Left hindlimb (tissue), 1 donor: ENCODE measurements around the gene UNC5B.
A peak's percentile ranks its signal among the peaks of the same experiment; 100 is the strongest.
"Not testable (repeated sequence)": the region's sequence is repeated elsewhere in the genome, so short reads cannot be mapped to it uniquely, and the experiment has no call there.

Experiments
- DNase-seq: peaks from one replicate; pipeline ENCODE4 v3.0.0-alpha.2; 2018

UNC5B gene

DNA sequence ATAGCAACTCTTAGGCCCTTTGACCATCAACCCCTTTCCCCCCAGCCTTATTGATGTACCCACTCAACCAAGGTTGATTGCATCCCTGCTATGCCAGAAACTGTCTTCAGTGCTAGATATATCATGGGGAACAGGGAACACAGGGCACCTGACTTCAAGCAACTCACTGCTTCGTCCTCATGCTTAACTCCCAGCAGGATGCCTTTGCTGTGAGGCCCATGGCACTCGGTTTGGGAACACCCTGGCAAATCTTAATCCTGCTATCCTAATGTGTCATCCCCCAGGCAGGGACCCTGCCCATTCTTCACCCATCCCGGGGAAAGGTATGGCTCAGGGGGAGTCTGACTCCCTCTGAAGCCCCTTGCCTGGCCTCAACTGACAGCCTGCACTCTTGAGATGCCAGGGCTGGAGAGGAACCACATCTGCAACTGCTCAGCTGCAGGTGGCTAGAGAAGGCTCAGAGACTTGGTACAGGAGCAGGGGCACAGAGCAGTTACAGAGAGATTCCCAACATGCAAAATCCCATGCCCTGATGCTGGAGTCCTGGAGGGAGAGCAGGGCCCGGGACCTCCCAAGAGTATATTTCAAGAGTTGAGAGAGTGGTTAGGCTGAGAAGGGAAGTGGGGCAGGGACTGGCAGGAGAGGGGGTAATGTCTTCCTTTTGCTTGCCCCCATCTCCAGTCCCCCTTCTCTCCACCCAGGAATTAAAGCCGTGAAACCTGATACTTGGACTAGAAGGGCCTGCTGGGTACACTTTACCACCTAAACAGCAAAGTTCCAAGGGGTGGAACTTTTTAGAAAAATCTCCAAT lies 2.4 kb upstream of the UNC5B start:
- no peak for DNase-seq

GRCh38 chr10:71210542-71210871 lies 1.9 kb upstream of the UNC5B start:
- DNase-seq: no peak

DNA sequence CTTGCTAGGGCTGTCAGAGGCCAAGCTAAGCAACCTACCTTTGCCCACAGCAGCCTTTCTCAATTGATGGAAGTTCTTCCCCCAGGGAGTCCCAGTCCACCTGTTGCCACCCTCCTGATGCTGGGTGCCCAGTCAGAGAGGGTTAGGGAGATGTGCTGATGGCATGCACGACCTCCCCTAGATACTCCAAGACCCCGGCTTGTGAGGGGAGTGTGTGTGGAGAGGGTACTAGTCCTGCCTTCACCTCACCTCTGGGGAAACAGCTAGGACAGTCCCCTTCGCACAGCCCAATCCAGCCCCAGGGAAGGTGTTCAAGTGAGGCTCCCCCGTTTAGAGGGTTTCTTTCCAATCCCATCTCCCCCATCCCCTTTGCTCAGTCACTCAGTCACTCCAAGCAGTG lies 1.3 kb upstream of the UNC5B start:
- DNase-seq: no peak

DNA sequence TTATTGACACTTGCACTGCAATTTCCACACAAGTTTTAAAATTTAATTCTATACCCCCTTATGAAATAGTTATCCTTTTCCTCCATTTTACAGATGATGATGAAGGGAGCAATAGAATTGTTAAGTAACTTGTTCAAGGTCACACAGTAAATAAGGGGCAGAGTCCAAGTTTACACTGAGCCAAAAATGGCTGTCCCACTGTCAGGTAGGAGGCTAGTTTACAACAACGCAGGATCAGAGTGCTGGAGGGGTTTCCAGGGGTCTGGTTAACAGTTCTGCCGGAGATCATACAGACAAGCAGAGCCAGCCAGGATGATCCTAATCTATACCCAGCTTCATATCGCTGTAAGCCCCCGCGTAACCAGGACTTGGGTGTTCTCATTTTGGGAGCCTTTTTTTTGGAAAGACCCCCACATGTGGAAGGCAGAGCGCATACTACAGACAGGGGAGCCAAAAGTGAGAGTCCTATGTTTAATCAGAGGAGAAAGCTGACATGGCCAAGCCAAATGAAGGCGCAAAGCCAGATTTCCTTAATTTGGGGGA lies 524 bp upstream of the UNC5B start:
- DNase-seq: no peak

- DNase-seq: no peak
These were observed 804 bp downstream of the UNC5B start for GRCh38 chr10:71213127-71213621.

DNA sequence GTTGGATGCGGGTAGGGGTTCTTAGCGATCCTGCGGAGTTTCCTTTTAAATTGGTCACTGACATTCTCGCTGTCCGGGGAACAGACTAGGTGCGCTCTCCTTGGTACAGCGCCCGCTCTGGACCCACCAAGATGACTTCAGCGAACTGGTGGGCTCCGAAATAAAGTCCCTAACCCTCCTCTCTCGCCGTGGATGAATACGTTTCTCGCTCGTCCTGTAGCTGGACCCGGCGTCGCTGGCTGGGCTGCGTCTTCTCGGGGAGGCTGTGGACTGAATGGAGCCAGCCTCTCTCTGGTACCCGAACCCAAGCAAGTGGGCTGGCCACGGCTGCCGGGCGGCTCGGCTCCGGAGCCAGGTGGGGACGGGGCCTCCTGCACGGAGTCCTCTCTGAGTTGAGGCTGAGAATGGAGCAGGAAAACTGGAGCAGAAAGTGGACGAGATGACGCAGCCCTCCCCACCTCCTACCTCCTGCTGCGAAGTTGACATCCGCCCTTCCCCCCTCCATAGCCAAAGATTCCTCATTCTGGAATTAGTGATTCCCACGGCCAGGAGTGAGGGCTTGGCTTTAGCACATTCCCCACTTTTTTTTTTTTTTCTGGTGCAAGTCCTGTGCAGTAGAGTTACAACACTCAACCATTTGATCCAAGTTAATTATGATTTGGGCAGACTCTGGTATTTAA lies 1.5 kb downstream of the UNC5B start:
- DNase-seq: peak; percentile 49

DNA sequence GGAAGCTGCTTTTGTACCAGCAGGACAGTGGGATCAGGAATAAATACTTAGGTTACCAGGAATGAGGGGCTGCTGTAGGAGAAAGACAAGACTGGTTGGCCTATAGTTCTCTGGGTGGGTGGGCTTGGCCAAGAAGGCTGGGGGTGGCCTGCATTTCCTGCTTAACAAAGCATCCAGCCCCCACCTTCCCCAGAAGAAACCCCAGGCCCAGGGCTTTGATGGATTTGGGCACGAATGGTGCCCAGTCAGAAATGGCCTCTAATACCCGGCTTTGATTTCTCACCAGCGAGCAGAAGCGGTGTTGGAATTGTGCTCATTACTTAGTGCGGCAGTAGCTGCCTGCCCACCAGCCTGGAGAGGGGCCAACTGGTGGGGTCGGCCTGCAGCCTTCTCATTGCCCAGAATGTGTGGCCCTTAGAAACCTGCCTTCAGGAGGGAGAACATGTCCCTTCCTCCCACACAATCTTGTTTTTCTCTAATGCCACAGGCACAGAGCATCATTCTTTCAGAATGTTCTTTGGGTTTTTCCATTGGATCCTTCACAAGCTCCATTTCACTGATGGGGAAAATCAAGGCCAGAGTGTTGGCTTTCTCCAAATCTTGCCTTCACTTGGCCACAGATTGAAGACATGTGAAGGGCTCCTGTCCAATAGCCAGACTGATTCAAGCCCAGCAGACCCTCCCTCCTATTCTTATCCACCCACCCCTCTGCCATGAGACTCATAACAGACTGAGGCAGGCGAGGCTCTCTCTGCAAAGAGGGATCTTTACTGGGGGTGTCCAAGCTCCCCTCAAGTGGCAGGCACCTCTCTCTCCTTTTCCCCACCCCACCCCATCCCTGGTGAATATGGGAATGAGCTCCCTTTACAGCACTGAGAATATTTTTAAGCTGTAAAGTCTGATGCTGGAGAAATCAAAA lies 2.5 kb downstream of the UNC5B start:
- DNase-seq: peak; percentile 24

GRCh38 chr10:71216363-71216695 lies 4.0 kb downstream of the UNC5B start:
- no peak for DNase-seq

- no peak for DNase-seq
These were observed 4.4 kb downstream of the UNC5B start for GRCh38 chr10:71216751-71217265.

DNA sequence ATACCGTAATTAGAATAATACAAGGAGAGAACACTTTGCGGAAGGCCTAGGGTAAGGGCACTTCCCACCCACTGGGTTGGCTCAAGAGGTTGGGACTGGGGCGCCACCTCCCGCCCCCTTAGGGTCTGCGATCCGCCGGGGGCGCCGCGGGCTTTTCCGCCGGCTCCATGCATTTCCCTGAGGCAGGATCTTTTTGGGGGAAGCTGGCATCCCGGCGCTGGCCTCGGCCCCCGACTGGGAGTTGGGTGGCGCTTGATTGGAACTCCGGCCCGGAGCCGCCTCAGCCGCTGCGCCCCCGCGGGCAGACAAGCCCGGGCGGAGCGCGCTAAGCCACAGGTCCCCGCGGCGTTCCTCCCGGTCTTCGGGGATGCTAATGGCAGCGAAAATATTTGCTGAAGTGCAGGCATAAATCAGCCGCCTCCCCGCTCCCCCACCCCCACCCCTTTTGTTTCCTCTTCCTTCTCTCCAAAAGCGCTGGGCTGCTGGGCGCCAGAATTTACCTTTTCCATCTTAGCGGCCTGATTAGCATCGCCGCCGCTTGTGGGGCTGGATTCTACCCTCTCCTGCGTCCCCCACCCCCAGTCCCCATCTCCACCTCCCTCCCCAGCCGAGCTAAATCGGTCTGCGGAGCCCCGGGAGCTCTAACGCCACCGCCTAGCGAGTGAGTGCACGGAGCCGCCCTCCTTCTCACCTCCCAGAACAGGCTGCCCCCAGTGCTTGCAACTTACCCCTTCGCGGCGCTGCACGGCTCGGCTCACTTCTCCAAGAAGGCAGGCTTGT lies 5.1 kb downstream of the UNC5B start:
- DNase-seq: no peak

- peak; percentile 33 for DNase-seq
These were observed 5.8 kb downstream of the UNC5B start for GRCh38 chr10:71218046-71218650.

GRCh38 chr10:71218651-71219050 lies 6.3 kb downstream of the UNC5B start:
- DNase-seq: peak; percentile 27

- DNase-seq: not testable (repeated sequence)
These were observed 7.0 kb downstream of the UNC5B start for GRCh38 chr10:71219236-71219917.

- no peak for DNase-seq
These were observed 7.7 kb downstream of the UNC5B start for GRCh38 chr10:71219918-71220688.

DNA sequence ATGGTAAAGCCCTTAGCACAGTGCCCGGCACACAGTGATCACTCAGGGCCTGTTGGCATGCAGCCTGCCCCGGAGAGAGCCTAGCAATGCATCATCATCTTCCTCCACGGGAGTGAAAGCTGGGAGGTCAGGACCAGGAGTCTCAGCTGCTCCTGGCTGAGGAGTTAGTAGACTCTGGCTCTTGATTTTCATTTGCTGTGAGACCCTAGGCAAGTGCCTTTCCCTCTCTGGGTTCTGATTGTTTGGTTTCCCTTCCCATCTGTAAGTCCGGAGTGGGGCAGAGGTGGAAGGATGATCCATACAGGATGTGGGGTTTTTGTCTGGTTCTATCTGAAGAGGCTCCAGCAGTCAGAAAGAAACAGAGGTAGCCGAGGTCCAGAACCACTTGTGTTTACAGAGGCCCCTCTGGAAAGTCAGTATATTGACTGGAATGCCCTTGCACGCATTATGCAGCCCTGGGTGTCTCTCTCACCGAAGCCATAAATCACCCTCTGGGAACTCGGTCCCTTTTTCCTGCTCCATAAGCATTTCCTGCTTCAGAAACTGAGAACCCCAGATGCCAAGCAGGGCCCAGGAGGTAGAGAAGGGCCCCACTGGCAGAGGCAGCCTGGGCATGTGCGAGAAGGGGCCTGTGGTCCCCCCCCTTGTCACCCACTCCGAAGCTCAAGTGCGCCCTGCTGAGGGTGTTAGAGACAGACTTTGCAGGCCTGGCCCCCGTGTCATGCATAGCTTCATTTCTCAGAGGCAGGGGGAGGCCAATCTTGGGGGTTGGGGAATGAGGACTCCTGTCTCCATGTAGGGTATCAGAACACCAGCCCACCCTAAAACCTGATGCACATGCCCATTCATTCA lies 8.5 kb downstream of the UNC5B start:
- no peak for DNase-seq

GRCh38 chr10:71221586-71222202 lies 9.3 kb downstream of the UNC5B start:
- no peak for DNase-seq

DNA sequence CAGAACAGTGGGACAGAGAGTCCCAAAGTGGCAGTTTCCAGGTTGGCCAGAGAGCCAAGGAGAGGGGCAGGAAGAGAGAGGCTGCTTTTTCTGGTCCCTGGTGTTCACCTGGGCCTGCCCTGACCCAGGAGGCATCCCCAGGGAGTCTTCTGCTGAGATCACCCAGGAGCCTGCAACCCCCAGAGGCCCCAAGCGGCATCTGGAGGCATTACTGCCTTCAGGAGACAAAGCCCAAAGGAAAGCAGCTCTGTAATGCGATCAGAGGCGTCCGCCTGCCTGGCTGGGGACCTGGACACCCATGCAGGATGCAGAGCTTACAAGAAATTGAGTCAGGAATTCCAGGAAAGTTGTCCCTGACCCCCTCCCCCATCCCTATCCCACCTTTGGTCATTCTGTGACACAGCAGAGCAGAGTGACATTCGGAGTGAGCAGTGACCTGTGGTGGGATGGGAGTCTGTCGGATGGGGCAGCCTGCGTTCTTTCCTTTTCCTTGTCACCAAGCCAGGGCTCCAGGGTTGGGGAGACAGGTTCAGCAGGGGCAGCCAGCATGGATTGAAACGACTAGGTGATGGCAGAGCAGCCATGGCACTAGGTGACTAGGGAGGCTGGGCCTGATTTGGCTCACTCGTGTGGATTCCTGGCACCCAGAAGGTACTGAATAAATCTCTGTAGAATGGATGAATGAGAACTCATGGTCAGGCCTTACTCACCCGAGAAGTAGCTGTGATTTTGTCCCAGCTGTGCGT lies 10.4 kb downstream of the UNC5B start:
- peak; percentile 23 for DNase-seq
